Astrocyte of the spinal cord (primary cell): ENCODE results near the gene CHST12.

Experiments
- DNase-seq: peaks from one replicate; pipeline ENCODE4 v3.0.0; 2011; ENCODE audit warnings: low read depth, low spot score
- H3K4me3 ChIP-seq: 2 replicates; pipeline ENCODE4 v1.5.1; 2011; ENCODE audit warnings: low read depth, mild to moderate bottlenecking, low read length, moderate library complexity
- in situ Hi-C: cut with HindIII; loops from 2 replicates; pipeline ENCODE4 v1.10.0; 2017; ENCODE audit warnings: low sequenced_read_pairs
- TF ChIP-seq, protein P1 (sequence below): IDR thresholded peaks from 2 replicates; pipeline ENCODE4 v1.5.1; 2012; ENCODE audit warnings: low read depth, mild to moderate bottlenecking, low read length, inconsistent platforms

CHST12 gene

GRCh38 chr7:2420216-2420933 lies 17.0 kb downstream of the CHST12 start:
- TF ChIP-seq, protein P1, sequence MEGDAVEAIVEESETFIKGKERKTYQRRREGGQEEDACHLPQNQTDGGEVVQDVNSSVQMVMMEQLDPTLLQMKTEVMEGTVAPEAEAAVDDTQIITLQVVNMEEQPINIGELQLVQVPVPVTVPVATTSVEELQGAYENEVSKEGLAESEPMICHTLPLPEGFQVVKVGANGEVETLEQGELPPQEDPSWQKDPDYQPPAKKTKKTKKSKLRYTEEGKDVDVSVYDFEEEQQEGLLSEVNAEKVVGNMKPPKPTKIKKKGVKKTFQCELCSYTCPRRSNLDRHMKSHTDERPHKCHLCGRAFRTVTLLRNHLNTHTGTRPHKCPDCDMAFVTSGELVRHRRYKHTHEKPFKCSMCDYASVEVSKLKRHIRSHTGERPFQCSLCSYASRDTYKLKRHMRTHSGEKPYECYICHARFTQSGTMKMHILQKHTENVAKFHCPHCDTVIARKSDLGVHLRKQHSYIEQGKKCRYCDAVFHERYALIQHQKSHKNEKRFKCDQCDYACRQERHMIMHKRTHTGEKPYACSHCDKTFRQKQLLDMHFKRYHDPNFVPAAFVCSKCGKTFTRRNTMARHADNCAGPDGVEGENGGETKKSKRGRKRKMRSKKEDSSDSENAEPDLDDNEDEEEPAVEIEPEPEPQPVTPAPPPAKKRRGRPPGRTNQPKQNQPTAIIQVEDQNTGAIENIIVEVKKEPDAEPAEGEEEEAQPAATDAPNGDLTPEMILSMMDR, result no peak

GRCh38 chr7:2421943-2422310 lies 18.5 kb downstream of the CHST12 start:
- no peak overlapping the region for H3K4me3 ChIP-seq
- no peak for DNase-seq
- in situ Hi-C loops, result no loop called here
- TF ChIP-seq, protein P1, result no peak

More at GRCh38 chr7:2420216-2420933, 17.0 kb downstream of the CHST12 start:
- in situ Hi-C loops, result no loop called here
- no peak overlapping the region for H3K4me3 ChIP-seq
- DNase-seq, result no peak

GRCh38 chr7:2425749-2426148 lies 22.3 kb downstream of the CHST12 start:
- in situ Hi-C loops, result no loop called here
- TF ChIP-seq, protein P1, result no peak
- no peak overlapping the region for H3K4me3 ChIP-seq
- DNase-seq, result no peak

GRCh38 chr7:2431260-2431867 lies 28.0 kb downstream of the CHST12 start:
- in situ Hi-C loops, result no loop called here
- DNase-seq, result no peak

DNA sequence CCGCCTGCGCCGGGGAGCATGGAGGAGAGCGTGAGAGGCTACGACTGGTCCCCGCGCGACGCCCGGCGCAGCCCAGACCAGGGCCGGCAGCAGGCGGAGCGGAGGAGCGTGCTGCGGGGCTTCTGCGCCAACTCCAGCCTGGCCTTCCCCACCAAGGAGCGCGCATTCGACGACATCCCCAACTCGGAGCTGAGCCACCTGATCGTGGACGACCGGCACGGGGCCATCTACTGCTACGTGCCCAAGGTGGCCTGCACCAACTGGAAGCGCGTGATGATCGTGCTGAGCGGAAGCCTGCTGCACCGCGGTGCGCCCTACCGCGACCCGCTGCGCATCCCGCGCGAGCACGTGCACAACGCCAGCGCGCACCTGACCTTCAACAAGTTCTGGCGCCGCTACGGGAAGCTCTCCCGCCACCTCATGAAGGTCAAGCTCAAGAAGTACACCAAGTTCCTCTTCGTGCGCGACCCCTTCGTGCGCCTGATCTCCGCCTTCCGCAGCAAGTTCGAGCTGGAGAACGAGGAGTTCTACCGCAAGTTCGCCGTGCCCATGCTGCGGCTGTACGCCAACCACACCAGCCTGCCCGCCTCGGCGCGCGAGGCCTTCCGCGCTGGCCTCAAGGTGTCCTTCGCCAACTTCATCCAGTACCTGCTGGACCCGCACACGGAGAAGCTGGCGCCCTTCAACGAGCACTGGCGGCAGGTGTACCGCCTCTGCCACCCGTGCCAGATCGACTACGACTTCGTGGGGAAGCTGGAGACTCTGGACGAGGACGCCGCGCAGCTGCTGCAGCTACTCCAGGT lies 29.7 kb downstream of the CHST12 start:
- DNase-seq, result no peak
- TF ChIP-seq, protein P1, result no peak
- H3K4me3 ChIP-seq, result no peak overlapping the region
- in situ Hi-C loops, result no loop called here

More at GRCh38 chr7:2431260-2431867, 28.0 kb downstream of the CHST12 start:
- TF ChIP-seq, protein P1, result peak; percentile 56
- no peak overlapping the region for H3K4me3 ChIP-seq

DNA sequence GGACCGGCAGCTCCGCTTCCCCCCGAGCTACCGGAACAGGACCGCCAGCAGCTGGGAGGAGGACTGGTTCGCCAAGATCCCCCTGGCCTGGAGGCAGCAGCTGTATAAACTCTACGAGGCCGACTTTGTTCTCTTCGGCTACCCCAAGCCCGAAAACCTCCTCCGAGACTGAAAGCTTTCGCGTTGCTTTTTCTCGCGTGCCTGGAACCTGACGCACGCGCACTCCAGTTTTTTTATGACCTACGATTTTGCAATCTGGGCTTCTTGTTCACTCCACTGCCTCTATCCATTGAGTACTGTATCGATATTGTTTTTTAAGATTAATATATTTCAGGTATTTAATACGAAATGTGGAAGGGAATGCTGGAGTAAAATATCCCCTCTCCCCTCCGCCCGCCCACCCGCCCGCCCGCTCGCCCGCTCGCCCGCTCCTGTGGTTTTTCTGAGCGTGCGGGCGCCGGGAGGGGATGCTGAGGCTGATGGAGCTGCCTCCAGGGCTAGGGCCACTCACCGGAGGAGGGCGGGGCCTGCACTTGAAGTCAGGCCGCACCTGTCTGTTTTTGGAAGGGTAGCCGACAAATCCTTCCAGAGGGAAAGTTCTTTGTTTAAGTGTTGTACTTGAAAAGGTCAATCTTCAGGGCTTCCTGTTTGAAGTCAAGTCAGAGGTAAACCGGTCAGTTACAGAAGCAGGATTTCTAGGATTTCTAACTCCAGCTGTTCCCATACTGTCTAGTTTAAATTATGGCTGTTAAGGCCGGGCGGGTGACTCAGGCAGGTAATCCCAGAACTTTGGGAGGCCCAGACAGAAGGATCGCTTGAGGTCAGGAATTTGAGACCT lies 30.5 kb downstream of the CHST12 start:
- TF ChIP-seq, protein P1, result no peak
- in situ Hi-C loops, result no loop called here
- H3K4me3 ChIP-seq, result no peak overlapping the region
- DNase-seq, result no peak
